Transverse colon (tissue), 3 donors: ENCODE results near the gene ZBTB40.

Source experiments
- CTCF ChIP-seq, 5 experiments: fragments of 200-600 bp in 3 of 5; fragments of 450-650 bp in 2 of 5; sonication (generic) in 3 of 5; IDR thresholded peaks; 1 replicate in 2 of 5; 2 replicates in 3 of 5; pipeline ENCODE4 v1.5.1; 2016 to 2017; ENCODE audit warnings: antibody characterized with exemption in 5 of 5, inconsistent platforms in 3 of 5, mild to moderate bottlenecking in 2 of 5, moderate library complexity in 1 of 5
- POLR2A ChIP-seq: fragments of 450-650 bp; IDR thresholded peaks from one replicate; pipeline ENCODE4 v1.6.1; 2016; ENCODE audit warnings: antibody characterized with exemption, mild to moderate bottlenecking, moderate library complexity

GRCh38 chr1:22416555-22417454 is 34.8 kb upstream of the ZBTB40 start:
- TF ChIP-seq CTCF (IDR thresholded peaks at IDR 0.05) (peak; percentile 72 to 93 (median 88)), POLR2A (no peak)
